Stimulated activated CD8-positive, alpha-beta memory T cell treated with anti-CD3 and anti-CD28 coated beads, Interleukin-15, amount 100 ng/mL, for 24 hours (primary cell): Measurements from ENCODE around the gene ELF1.
"Not testable (repeated sequence)": the region's sequence is repeated elsewhere in the genome, so short reads cannot be mapped to it uniquely, and the experiment has no call there.

Experiments
- DNase-seq: peaks from one replicate; pipeline ENCODE4 v3.0.0-alpha.2; 2020; ENCODE audit warnings: low read depth

Gene ELF1

DNA sequence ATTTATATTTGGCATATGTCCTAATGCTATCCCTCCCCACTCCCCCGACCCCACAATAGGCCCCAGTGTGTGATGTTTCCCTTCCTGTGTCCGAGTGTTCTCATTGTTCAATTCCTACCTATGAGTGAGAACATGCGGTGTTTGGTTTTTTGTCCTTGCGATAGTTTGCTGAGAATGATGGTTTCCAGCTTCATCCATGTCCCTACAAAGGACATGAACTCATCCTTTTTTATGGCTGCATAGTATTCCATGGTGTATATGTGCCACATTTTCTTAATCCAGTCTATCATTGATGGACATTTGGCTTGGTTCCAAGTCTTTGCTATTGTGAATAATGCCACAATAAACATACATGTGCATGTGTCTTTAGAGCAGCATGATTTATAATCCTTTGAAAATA is 23.3 kb upstream of the ELF1 start:
- DNase-seq, result not testable (repeated sequence)

DNA sequence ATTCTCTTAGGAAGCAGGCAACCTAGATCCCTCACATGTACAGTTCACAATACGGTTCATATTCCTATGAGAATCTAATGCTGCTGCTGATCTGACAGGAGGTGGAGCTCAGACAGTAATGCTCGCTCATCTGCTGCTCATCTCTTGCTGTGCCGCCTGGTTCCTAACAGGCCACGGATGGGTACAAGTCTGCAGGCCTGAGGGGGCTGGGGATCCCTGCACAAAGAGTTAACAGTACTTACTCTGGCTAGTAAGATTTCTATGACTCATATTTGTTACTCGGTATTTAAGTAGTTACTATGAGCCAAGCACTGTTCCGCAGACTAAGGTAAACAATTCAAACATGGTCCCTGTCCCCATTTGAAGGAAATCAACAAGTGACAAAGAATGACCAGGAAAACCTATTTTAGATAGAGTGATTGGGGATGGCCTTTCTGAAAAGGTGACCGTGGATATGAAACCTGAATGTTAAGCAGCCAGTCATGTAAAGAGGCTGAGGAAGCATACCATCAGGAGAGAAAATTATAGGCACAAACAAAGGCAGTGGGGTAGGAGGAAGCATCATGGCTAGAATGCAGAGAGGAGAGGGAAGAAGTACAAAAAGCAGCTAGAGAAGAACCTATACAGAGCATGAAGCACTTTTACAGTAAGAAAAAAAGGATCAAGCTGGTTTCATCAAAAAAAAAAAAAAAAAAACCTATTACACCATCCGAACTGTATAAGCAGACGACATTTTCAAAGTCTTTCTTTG is 21.6 kb upstream of the ELF1 start:
- DNase-seq, result no peak

DNA sequence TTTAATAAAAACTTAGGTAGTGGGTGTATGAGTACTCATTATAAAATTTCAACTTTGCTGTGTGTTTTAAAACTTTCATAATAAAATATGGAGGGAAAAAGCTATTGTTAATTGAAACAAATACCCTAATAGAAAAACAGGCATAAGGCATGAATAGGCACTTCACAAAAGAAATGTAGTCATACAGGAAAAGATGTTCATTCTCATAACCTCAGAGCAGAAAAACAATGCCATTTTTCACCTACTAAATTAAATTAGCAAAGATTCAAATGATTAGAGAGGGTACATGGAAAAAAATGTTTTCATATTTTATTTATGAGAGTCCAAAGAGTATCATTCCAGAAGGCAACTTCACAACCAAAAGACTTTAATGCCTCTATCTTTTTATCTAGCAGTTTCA is 20.6 kb upstream of the ELF1 start:
- no peak for DNase-seq

DNA sequence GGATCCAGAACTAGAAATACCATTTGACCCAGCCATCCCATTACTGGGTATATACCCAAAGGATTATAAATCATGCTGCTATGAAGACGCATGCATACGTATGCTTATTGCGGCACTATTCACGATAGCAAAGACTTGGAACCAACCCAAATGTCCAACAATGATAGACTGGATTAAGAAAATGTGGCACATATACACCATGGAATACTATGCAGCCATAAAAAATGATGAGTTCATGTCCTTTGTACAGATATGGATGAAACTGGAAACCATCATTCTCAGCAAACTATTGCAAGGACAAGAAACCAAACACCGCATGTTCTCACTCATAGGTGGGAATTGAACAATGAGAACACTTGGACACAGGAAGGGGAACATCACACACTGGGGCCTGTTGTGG is 17.4 kb upstream of the ELF1 start:
- DNase-seq, result not testable (repeated sequence)

DNA sequence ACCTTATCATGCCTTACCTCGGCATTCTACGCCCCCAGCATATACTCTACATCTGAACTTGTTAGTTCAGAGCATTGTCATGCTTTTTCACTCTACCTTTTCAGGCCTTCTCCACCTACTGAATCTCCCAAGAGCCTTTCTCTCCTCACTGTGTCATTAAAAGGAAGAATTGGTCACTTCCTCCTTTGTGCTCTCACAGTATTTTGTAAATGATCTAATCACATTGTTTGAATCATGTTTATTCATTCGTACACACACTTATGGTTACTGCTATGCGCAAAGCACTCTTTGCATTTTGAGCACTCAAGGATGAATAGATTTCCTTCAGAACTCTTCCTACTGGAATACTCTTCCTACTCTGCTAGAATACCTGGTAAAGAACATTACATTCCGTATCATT is 15.8 kb upstream of the ELF1 start:
- no peak for DNase-seq

DNA sequence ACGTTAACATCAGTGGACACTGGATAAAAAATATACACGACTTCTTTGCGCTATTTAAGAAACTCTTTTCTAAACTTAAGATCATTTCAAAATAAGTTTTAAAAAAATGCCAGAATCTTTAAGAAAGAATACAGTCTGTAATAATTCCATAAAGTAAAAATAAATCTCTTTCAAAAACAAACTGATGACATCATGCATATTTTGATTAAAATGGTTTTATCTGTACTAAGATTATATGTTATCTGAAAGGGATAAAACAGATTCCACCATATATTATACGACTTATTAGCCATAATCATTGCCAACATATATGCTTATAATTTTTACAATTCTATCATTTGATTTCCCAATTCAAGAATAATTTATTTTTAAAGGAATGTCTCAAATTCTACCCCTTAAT is 15.3 kb upstream of the ELF1 start:
- no peak for DNase-seq

DNA sequence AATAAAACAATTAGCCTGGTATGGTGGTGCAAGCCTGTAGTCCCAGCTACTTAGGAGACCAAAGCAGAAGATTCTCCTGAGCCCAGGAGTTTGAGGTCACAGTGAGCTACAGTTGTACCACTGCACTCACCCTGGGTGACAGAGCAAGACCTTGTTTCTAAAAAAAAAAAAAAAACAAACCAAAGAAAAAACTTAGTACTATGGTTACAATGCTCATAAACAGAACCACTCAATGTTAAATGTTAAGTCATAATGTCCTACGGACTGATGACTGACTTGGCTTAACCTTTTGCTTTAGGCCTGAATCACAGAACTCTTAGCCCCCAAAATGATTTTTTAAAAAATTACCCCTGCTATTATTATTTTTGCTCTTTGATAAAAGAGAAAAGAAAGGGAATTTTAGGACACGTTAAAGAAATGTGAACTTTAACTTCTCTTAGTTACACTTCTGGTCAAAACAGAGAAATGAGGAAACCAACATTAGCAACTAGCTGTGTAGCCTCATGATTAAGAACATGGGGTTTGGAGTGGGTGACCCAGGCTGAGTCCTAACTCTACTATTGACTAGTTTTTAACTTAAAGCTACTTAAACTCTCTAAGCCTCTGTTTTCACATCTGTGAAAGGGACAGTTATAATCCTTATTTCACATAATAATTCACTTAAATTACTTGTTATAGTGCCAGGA is 13.7 kb upstream of the ELF1 start:
- DNase-seq, result no peak

DNA sequence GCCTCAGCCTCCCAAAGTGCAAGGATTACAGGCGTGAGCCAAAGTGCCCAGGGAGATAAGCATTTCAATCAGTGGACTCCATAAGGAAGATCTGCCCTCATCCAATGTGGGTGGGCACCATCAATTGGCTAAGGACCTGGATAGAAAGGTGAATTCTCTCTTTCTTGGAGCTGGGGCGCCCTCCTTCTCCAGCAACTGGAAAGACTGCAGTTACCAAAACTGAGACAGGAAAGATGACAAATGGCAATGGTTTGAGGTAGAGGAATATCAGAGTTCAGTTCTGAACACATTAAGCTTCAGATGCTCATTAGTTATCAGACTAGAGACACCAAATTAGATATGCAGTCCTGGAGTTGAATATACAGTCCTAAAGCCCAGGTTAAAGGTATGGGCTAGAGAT is 10.5 kb upstream of the ELF1 start:
- DNase-seq, result no peak

DNA sequence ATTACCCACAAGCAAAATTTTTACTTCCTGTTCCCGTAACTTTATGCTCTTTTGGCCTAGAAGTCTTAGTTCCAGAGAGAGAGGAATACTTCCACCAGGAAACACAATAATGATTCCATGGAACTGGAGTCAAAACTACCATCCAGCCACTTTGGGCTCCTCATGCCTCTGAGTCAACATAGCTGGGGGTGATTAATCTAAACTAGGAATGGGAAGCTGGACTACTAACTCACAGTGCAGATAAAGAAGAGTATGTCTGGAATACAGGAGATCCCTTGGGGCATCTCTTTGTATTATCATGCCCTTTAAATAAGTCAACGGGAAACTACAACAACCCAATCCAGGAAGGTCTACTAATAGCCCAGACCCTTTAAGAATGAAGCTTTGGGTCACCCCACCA is 8.9 kb upstream of the ELF1 start:
- no peak for DNase-seq

DNA sequence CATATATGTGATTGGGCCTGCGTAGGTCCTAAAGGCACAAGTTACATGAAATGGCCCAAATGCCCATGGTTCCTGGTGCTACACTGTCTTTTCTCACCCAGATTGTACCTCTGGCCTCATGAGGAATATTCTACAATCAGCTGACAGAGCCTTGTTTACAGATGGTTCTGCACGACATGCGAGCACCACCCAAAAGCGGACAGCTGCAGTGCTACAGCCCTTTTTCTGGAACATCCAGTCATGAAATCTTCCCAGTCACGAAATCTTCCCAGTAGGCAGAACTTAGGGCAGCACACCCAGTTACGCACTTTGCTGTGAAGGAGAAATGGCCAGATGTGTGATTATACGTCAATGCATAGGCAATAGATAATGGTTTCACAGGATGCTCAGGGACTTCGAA is 7.7 kb upstream of the ELF1 start:
- DNase-seq, result no peak

DNA sequence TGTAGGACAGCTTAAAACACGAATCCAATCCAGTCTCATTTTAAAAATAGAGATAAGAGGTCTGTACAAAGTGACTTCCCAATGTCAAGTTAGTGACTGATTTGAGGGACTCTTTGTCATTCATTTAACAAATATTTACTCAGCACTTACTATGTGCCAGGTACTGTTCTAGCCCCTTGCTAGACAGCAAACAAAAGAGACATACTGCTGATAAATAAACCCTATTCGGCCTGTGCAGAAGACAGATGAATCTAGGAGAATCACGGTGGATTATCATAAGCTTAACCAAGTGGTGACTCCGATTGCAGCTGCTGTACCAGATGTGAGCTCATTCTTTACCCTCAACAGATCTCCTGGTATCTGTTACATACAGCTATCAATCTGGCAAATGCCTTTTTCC is 6.4 kb upstream of the ELF1 start:
- no peak for DNase-seq

DNA sequence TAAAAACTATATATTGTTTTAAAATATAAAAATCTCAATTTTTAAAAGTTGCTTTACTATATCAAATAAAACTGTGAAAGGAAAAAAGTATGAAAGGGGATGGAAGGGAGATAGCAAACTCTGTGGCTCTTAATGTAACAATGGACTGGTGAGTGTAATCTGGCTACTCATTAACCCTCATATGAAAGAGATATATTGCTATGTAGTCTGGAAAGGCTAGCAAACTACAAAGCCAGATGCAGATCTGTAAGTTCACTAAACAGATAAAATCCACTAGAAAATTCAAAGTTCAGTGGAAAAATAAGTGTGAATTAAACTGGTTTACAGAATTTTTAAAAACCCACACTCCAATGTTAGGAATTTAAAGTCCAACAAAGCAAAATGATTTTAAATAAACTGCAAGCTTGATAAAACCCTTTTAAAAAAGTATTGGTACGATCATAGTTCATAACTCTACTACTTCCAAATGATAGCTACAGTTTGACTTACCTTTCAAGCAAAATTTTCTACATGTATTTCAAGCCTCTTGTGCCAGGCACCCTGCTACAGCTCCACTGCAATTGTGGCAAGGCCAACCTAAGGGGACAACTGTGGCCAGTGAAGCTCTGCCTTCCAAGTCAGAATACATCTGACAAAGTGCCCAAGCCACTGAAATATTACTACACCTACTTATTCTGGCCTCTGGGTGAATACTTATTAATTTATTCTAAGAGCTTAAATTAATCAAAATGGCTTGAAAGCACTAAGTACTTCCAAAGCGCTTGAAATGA is 647 bp upstream of the ELF1 start:
- no peak for DNase-seq

DNA sequence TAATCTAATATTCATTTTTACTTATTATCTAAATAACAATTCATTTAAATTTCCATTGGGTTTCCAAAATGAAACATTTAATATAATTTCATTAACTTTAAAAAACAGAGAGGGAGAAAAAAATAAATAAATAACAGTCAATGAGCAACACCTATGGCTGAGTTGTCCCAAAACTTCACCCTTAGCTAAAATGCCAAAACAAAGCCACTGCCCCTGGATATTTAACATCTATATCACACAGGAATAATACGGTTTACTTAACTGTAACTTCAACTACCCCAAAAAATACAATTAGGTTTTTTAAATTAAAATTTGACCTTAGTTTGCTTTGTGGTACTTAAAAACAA is 541 bp downstream of the ELF1 start:
- DNase-seq, result no peak

DNA sequence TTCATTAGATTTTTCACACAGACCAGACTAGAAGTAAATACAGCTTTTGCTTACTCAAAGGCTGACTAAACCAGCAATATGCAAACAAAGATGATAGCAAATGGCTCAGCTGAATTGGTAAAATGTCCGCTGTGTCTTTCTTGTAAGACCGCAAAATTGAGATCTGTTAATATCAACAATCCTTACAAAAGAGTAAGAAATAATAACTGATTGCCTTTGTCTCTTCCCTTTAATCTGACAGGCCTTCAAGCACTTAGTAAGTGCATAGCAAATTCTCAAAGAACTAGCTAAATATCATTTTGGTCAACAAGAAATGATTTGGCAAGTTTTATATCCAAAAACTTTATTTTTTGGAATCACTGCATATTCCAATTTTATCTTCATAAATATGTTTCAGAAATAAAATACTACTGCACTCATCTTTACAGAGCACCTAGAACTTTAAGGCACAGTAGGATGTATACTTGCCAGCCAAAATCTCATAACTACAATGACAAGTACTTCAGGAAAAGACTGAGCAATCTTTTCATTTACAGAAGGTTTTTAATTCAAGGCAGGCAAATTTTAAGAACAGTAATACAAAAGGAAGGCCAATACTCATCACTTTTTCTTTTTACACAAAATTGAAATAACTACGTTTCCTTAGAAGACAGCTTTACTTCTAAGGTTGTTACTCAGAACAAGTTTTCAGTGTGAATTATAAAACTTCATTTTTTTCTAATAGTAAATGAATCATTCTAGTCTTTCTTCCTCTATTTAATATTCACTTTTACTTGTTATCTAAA is 1.1 kb downstream of the ELF1 start:
- no peak for DNase-seq

DNA sequence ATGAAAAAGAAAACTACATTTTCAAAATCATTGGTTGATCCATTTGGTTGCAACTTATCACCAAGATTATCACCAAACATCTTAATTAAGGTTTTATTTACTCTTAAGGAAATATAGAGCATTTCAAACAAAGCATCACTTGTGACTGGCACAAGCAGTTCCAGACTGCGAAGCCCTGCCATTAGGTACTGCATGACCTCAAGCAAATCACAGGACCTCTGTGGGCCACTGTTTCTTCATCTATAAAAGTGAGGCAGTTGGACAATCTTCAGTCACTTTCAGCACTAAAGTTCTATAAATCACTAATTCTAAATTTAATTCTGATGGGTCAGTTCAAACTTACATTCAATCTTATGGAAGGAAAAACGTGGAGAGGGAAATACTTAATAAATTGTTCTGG is 2.0 kb downstream of the ELF1 start:
- DNase-seq, result no peak

DNA sequence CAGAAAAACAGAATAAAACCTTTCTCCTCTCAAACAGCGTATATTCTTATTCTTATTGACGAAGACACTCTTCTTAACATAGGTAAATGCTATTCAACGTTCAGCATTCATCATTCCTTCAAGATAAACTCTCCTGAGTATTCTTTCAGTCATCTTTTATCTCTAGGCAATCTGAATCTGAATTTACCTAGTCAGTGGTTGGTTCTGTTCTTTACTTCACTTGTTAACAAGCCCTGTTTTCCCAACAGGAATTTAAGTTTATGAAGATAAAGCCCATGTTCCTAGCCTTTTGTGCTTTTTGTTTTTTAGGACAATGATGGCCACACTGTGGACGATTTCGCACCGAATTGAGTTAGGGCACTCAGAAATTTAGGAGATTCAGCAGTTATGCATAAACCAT is 3.2 kb downstream of the ELF1 start:
- DNase-seq, result no peak

DNA sequence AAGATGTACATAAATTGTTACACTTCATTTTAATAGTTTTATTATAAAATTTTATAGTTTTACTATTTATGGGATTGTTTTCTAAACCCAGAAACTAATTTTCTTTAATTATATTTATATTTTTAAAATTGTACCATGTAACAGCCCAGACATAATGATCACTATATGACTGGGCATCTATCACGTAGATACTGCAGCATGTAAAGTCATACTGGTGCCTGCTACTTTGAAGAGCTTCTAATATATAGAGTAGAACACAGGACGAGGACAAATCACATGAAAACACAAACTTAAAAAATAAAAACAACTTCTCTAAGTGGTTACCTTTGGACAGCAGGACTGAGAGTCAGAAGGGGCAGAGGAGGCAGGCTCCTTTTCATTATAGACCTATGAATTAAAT is 5.3 kb downstream of the ELF1 start:
- DNase-seq, result no peak

DNA sequence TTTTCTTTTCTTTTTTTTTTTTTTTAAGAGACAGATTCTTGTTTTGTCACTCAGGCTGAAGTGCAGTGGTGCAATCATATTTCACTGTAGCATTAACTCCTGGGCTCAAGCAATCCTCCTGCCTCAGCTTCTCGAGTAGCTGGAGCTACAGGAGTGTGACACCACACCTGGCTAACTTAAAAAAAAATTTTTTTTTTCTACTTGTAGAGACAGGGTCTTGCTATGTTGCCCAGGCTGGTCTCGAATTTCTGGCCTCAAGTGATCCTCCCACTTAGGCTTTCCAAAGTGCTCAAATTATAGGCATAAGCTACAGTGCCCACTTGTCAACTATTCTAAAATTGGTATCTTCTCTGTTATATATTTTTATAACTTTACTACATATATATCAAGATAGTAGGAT is 6.6 kb downstream of the ELF1 start:
- no peak for DNase-seq

DNA sequence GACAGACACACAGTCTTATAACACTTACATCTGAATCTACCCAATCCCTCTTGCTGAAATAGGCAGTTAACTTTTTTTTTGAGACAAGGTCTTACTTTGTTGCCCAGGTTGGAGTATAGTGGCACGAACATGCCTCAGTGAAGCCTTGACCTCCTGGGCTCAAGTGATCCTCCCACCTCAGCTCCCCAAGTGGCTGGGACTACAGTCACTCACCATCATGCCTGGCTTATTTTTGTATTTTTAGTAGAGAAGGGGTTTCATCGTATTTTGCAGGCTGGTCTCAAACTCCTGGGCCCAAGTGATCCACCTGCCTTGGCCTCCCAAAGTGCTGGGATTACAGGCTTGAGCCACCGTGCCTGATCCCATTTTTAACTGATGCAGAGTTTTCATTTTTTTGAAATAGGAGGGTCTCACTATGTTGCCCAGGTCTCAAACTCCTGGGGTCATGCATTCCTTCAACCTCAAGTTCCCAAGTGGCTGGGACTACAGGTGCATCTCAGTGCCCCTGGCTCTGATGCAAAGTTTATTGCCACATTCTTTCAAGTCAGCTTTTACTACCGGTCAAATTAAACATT is 7.6 kb downstream of the ELF1 start:
- DNase-seq, result no peak

DNA sequence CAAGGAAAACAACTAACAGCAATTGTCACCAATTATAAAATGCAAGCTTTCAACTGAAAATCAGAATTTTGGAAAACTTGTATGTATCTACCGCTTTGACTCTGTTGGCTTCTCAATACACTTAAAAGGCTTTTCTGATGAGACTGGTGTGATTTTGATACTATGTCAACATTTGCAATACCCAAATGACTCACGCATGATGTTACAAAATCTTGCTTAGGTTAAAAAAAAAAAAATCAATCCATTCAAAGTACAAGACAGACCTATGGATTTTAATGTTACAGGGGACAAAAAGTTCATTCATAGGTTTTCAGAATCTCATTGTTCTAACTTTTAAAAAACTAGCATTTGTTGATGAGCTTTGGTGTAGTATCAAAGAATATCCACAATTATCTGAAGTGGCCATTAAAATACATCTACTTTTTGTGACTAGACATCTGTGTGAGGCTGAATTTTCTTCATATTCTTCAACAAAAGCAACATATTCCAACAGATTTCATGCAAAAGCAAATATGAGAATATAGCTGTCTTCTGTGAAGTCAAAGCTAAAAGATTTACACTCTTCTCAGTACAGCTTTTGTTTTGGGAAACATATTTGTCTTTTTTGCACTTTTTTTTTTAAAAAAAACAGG is 10.7 kb downstream of the ELF1 start:
- no peak for DNase-seq

DNA sequence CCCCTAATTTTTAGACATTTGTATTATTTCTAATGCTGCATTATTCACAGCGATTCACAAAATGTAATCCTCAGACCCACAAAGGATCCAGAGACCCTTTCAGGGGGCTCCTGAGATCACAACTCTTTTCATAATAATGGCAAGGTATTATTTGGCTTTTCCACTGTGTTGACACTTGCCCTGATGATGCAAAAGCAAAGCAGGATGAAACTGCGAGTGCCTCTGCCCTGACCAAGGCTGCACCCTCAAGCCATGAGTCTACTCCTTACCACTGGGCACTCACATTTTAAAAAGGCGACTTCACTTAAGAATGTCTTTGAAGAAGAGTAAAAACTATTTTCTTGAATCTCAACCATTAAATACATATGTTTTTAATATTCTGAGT is 11.4 kb downstream of the ELF1 start:
- DNase-seq, result no peak
